HUES48 (cell line): ENCODE data around the gene ANKRD40.
A peak's percentile ranks its signal among the peaks of the same experiment; 100 is the strongest.
"Not testable (repeated sequence)": the region's sequence is repeated elsewhere in the genome, so short reads cannot be mapped to it uniquely, and the experiment has no call there.

Source experiments
- H3K27ac ChIP-seq: one replicate; pipeline ENCODE4 v1.7.0; 2013; ENCODE audit warnings: low read depth, low read length, inconsistent platforms
- H3K27me3 ChIP-seq: 2 replicates; pipeline ENCODE4 v1.6.1; 2013; ENCODE audit warnings: mild to moderate bottlenecking, low read length; ENCODE audit not compliant: control insufficient read depth, insufficient read depth
- H3K36me3 ChIP-seq: 2 replicates; pipeline ENCODE4 v1.6.1; 2013; ENCODE audit warnings: low read length; ENCODE audit not compliant: control insufficient read depth, insufficient read depth
- H3K4me1 ChIP-seq: 2 replicates; pipeline ENCODE4 v1.6.1; 2013; ENCODE audit warnings: mild to moderate bottlenecking, low read length; ENCODE audit not compliant: control insufficient read depth, insufficient read depth
- H3K4me3 ChIP-seq: 2 replicates; pipeline ENCODE4 v1.5.1; 2013; ENCODE audit warnings: mild to moderate bottlenecking, low read depth, low read length
- H3K9ac ChIP-seq: 2 replicates; pipeline ENCODE4 v1.6.1; 2013; ENCODE audit warnings: mild to moderate bottlenecking, low read depth, low read length, moderate library complexity
- H3K9me3 ChIP-seq: 2 replicates; pipeline ENCODE4 v1.6.1; 2013; ENCODE audit warnings: low read length; ENCODE audit not compliant: control insufficient read depth, insufficient read depth

Gene ANKRD40

DNA sequence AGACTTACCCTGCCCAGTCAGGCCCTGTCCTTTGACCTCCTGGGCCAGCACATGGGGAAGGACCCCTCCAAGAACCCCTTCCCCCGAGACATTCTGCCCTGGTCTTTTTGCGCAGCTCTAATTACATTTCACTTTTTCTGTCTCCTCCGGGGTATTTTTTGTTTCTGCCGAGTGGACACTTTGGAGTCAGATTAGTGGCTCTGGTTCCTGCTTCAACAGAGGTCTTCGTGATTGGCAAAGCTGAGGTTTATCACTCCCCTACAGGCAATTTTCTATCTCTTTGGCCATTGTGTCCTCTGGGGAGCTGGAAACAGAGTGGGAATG lies 23.5 kb downstream of the ANKRD40 start:
- Histone ChIP-seq H3K4me1 (peaks cover 9% of the 10 kb centered on the region; the same call in 1 of the 2 replicates), H3K27me3 (no peaks in the 10 kb centered on the region; the same call in 1 of the 2 replicates), H3K27ac (peak overlapping the region; percentile 63)

DNA sequence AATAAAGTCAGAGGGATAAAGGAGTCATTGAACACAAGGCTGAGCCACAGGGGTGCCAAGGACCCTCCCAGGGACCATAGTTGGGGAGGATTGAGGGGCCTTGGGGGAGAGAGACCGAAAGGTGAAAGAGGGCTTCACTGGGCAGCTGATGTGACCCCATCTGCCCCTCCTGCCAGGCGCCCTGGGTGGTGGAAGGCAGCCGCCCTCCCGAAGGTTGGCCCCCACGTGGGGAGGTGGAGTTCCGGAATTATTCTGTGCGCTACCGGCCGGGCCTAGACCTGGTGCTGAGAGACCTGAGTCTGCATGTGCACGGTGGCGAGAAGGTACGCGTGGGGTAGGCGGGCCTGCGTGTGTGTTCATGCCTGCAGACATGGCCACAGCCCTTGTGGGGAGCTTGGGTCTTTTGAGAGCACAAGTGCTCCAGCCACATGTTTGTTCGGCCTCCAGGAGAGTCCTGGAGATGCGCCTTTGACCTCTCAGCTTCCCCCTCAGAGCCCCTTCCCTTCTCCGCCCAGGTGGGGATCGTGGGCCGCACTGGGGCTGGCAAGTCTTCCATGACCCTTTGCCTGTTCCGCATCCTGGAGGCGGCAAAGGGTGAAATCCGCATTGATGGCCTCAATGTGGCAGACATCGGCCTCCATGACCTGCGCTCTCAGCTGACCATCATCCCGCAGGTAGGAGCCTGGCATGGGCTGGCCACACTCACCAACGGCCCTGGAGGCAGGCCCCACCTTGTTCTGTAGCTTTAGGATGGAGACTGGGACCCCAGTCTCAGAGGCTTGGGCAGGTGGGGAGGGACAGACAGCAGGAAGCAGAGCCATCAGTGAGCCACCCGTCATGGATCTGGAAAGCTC lies 24.1 kb downstream of the ANKRD40 start:
- no peak overlapping the region for H3K9ac ChIP-seq
- H3K27me3 ChIP-seq = no peaks in the 10 kb centered on the region; the same call in 1 of the 2 replicates
- H3K4me3 ChIP-seq = no peak overlapping the region
- no peak overlapping the region for H3K27ac ChIP-seq
- peaks cover 9% of the 10 kb centered on the region; the same call in 1 of the 2 replicates for H3K4me1 ChIP-seq
- H3K36me3 ChIP-seq = no peaks in the 10 kb centered on the region
- H3K9me3 ChIP-seq = no peaks in the 10 kb centered on the region

More for the DNA sequence above, 23.5 kb downstream of the ANKRD40 start:
- H3K9me3 ChIP-seq = no peaks in the 10 kb centered on the region
- H3K36me3 ChIP-seq = no peaks in the 10 kb centered on the region
- H3K9ac ChIP-seq = no peak overlapping the region
- no peak overlapping the region for H3K4me3 ChIP-seq

- H3K27me3 ChIP-seq = no peaks in the 10 kb centered on the region; the same call in 1 of the 2 replicates
- no peak overlapping the region for H3K27ac ChIP-seq
- no peak overlapping the region for H3K9ac ChIP-seq
- H3K9me3 ChIP-seq = no peaks in the 10 kb centered on the region
- peaks cover 9% of the 10 kb centered on the region; the same call in 1 of the 2 replicates for H3K4me1 ChIP-seq
- H3K36me3 ChIP-seq = no peaks in the 10 kb centered on the region
- H3K4me3 ChIP-seq = no peak overlapping the region
Measured at GRCh38 chr17:50682938-50683337, 24.8 kb downstream of the ANKRD40 start.

DNA sequence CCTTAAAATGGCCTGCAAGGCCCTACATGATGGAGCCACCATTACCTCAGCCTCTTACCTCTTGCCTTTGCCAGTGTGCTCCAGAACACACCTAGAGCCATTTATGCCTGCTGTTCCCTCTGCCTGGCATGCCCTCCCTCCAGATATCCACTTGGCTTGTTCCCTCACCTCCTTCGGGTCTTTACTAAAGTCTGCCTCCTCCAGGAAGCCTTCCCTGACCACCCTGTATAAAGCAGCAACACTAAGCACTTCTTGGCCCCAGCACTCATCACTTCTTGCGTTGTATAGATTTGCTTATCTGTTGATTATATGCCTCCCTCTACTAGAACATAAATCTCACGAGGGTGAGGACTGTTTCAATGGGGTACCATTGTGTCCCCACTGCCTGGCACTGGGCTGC lies 25.3 kb downstream of the ANKRD40 start:
- no peak overlapping the region for H3K9ac ChIP-seq
- H3K4me1 ChIP-seq = peaks cover 9% of the 10 kb centered on the region; the same call in 1 of the 2 replicates
- H3K27me3 ChIP-seq = no peaks in the 10 kb centered on the region; the same call in 1 of the 2 replicates
- no peaks in the 10 kb centered on the region for H3K9me3 ChIP-seq
- H3K36me3 ChIP-seq = no peaks in the 10 kb centered on the region
- H3K27ac ChIP-seq = no peak overlapping the region
- H3K4me3 ChIP-seq = no peak overlapping the region

DNA sequence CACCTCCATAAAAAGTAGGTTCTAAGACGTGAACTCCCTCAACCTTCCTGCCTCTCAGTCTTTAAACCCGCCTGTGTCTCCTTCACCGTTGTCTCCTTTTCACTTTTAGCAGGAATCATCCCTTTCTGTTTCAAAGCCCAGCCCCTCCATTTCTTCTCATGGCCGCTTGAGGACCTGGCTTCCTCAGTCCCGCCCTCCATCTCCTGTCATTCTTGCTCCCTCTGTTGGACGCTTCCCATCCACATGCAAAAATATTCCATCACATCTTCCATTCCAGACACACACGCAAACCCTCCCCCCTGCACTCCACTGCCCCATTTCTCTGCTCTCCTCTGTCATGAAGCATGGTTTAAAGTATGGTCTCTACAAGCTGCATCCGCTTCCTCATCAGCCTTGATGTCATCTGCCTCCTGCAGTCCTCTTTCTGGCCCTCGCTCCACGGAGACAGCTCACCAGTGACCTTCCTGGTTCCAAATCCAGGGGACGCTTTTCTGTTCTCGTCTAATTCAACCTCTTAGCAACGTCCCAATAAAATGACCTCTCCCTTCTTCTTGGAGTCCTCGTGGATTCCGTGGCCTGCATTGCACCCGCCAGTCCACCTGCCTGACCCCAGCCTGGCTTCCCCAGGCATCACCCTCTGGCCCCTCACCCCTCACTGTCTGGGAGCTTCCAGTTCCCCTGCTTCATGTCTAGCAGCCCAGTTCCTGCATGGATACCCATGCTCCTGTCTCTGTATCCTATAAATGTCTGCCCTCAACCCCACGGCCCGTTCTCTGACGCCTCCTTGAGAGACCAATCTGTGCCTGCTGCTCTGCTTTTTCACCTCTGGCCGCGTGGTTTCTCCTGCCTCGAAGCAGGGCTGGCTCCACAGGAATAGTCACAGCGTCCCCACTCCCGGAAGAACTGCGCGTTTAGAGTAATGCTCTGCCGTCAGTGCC lies 26.2 kb downstream of the ANKRD40 start:
- Histone ChIP-seq H3K36me3 (no peaks in the 10 kb centered on the region), H3K27me3 (no peaks in the 10 kb centered on the region; the same call in 1 of the 2 replicates), H3K27ac (no peak overlapping the region), H3K9me3 (no peaks in the 10 kb centered on the region), H3K4me1 (peaks cover 9% of the 10 kb centered on the region; the same call in 1 of the 2 replicates), H3K4me3 (no peak overlapping the region), H3K9ac (no peak overlapping the region)

DNA sequence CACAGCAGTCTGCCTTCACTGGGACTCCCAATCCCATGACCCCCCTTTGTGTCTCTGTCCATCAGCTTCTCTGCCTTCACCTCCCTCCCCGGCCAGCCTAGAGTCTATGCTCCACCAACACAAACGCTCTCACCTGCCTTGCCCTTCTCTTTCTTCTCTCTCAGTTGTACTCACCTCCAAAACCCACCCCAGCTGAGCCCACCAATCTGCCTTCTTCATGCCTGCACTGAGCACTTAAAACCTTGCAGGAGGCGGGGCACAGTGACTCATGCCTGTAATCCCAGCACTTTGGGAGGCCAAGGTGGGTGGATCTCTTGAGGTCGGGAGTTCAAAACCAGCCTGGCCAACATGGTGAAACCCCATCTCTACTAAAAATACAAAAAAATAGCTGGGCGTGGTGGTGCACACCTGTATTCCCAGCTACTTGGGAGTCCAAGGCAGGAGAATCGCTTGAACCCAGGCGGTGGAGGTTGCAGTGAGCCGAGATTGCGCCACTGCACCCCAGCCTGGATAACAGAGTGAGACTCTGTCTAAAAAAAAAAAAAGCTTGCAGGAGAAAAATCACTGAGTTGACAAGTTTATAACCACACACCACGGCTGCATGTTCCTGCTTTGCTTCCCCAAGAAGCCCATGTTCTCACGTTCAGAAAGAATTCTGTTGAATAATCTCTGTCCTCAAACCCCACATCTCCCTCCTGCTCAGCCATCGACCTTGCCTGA lies 27.0 kb downstream of the ANKRD40 start:
- not testable (repeated sequence) for H3K4me3 ChIP-seq, H3K9me3 ChIP-seq, H3K27ac ChIP-seq, H3K36me3 ChIP-seq, H3K9ac ChIP-seq, H3K27me3 ChIP-seq, H3K4me1 ChIP-seq

DNA sequence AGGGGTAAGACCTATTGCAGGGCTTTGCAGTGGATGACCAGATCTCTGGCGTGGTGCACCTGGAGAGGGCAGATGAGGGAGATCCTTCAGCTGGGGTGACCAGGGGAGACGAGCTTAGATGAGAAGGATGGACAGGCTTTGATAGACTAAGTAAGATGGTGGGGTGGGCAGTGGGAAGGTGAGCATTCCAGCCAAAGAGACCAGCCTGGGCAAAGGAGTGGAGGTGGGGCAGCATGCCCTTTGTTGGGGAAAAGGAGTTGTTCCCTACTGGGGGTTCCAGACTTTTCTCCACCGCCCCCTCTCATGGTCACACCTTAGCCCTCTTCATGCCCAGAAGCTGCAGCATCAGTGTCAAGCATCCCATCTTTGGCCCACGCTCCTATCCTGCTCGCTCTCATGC lies 27.6 kb downstream of the ANKRD40 start:
- Histone ChIP-seq H3K36me3 (no peaks in the 10 kb centered on the region), H3K9ac (no peak overlapping the region), H3K4me3 (no peak overlapping the region), H3K4me1 (peaks cover 5% of the 10 kb centered on the region; the same call in 1 of the 2 replicates), H3K27me3 (no peaks in the 10 kb centered on the region; the same call in 1 of the 2 replicates), H3K27ac (no peak overlapping the region), H3K9me3 (no peaks in the 10 kb centered on the region)

DNA sequence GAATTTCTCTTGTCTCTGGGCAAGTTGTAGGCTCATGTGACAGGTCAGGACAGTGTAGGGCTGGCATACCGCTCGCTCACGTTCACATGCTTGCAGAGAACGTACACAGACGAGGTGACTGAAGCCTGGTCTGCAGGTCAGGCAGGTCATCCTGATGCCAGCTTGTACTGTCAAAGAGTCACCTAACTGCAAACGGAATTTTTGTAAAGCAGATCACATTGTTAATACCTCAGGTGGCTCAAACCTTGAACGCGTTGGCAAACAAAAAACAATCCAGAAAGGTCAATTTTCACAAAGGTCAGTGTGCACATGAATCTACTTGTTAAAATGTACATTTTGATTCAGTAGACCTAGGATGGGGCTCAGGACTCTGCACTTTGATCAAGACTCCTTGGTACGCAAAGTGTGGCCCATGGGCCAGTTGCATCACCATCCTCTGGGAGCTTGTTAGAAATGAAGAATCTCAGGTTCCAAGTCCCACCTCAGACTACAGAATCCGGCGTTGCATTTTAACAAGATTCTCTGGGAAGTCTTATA lies 28.6 kb downstream of the ANKRD40 start:
- Histone ChIP-seq H3K27ac (no peak overlapping the region), H3K4me3 (no peak overlapping the region), H3K9me3 (no peaks in the 10 kb centered on the region), H3K36me3 (no peaks in the 10 kb centered on the region), H3K4me1 (no peaks in the 10 kb centered on the region), H3K27me3 (no peaks in the 10 kb centered on the region; the same call in 1 of the 2 replicates), H3K9ac (no peak overlapping the region)

GRCh38 chr17:50677851-50678375 lies 29.8 kb downstream of the ANKRD40 start:
- no peaks in the 10 kb centered on the region for H3K9me3 ChIP-seq
- no peak overlapping the region for H3K4me3 ChIP-seq
- H3K27me3 ChIP-seq = no peaks in the 10 kb centered on the region; the same call in 1 of the 2 replicates
- no peak overlapping the region for H3K27ac ChIP-seq
- no peaks in the 10 kb centered on the region for H3K36me3 ChIP-seq
- H3K9ac ChIP-seq = no peak overlapping the region
- no peaks in the 10 kb centered on the region for H3K4me1 ChIP-seq
